Measurements from ENCODE around the gene RALY. TPM values are rescaled to one million over a fixed set of nuclear protein-coding genes. Genes with fewer than 3 reads are reported as not detected.

Gene RALY
- total RNA-seq, 2 donors from 2014 or later = 136 to 182 TPM

DNA sequence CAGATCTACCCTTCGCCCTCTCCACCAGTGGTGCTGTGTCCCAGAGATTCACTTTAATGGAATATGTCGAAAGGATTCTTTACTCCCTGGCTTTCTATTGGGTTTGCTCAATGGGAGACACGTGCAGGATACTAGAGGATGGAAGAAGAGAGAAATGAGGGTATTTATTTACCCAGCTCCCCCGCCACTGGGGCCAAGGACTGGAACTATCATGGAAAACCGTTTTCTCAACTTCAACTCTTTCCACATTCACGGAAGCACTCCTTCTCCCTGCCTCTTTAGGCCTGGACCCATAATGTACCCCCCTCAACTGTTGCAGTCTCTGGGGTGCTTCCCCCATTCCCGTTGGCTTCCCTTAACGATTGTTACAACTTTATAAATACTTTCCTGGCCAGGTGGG, 26.6 kb upstream of the RALY start:
- Histone ChIP-seq H3K4me1 (ENCODE audit: control insufficient read depth, insufficient read depth, low read length) (no peaks in the 10 kb centered on the region), H3K4me3 (ENCODE audit: low read length) (no peak overlapping the region), H3K9me3 (ENCODE audit: control insufficient read depth, low read length) (peaks cover 4% of the 10 kb centered on the region), H3K27me3 (ENCODE audit: control insufficient read depth, insufficient read depth, low read length, poor library complexity, severe bottlenecking) (no peaks in the 10 kb centered on the region), H3K27ac (ENCODE audit: low read depth, low read length) (no peak overlapping the region), H3K9ac (ENCODE audit: extremely low read depth, low read length, poor library complexity, severe bottlenecking) (no peak overlapping the region), H3K36me3 (ENCODE audit: control insufficient read depth, insufficient read depth, low read length) (no peaks in the 10 kb centered on the region)
- no peaks in the 10 kb centered on the region for H3K36me3 Mint-ChIP-seq (ENCODE audit: low read depth)
- H3K27me3 Mint-ChIP-seq (ENCODE audit: insufficient read depth) = no peaks in the 10 kb centered on the region
- no peak for DNase-seq
- H3K4me1 Mint-ChIP-seq = peaks cover 4% of the 10 kb centered on the region
- no peak overlapping the region for H3K27ac Mint-ChIP-seq
- TF ChIP-seq, protein P1, sequence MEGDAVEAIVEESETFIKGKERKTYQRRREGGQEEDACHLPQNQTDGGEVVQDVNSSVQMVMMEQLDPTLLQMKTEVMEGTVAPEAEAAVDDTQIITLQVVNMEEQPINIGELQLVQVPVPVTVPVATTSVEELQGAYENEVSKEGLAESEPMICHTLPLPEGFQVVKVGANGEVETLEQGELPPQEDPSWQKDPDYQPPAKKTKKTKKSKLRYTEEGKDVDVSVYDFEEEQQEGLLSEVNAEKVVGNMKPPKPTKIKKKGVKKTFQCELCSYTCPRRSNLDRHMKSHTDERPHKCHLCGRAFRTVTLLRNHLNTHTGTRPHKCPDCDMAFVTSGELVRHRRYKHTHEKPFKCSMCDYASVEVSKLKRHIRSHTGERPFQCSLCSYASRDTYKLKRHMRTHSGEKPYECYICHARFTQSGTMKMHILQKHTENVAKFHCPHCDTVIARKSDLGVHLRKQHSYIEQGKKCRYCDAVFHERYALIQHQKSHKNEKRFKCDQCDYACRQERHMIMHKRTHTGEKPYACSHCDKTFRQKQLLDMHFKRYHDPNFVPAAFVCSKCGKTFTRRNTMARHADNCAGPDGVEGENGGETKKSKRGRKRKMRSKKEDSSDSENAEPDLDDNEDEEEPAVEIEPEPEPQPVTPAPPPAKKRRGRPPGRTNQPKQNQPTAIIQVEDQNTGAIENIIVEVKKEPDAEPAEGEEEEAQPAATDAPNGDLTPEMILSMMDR (conservative IDR thresholded peaks at IDR 0.05) = no peak
- no peaks in the 10 kb centered on the region for H3K9me3 Mint-ChIP-seq
- no peak overlapping the region for H3K4me3 Mint-ChIP-seq
- WGBS, 2 experiments (ENCODE audit: insufficient coverage in 1 of 2, insufficient read length in 1 of 2) = 88 to 100% methylated on average over 2 to 8 of the region's 8 CpGs

DNA sequence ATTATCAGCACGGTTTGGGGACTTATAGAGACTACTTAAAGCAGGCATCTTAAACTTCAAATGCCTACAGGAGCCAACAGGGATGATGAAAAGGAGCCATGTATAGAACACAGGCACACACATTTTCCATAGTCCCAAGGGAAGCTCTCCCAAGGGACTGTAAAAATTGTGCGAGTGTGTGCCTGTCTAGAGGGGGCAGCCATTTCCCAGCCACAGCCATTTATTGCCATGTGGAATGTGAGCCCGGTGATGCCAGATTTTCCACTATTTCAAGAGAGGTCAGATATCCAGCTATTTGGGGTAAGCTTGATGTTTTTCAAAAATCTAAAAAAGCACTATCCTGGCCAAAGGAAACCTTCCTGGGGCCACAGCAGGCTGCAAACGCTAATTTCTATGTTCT, 24.1 kb upstream of the RALY start:
- Histone ChIP-seq H3K4me1 (ENCODE audit: control insufficient read depth, insufficient read depth, low read length) (no peaks in the 10 kb centered on the region), H3K27ac (ENCODE audit: low read depth, low read length) (no peak overlapping the region), H3K4me3 (ENCODE audit: low read length) (no peak overlapping the region), H3K27me3 (ENCODE audit: control insufficient read depth, insufficient read depth, low read length, poor library complexity, severe bottlenecking) (no peaks in the 10 kb centered on the region), H3K36me3 (ENCODE audit: control insufficient read depth, insufficient read depth, low read length) (no peaks in the 10 kb centered on the region), H3K9ac (ENCODE audit: extremely low read depth, low read length, poor library complexity, severe bottlenecking) (no peak overlapping the region), H3K9me3 (ENCODE audit: control insufficient read depth, low read length) (peaks cover 4% of the 10 kb centered on the region)
- Mint-ChIP-seq H3K4me1 (peaks cover 4% of the 10 kb centered on the region), H3K4me3 (no peak overlapping the region), H3K36me3 (ENCODE audit: low read depth) (no peaks in the 10 kb centered on the region), H3K9me3 (no peaks in the 10 kb centered on the region), H3K27ac (no peak overlapping the region), H3K27me3 (ENCODE audit: insufficient read depth) (no peaks in the 10 kb centered on the region)
- DNase-seq = no peak
- TF ChIP-seq, protein P1 (conservative IDR thresholded peaks at IDR 0.05) = no peak
- WGBS, 2 experiments (ENCODE audit: insufficient coverage in 1 of 2, insufficient read length in 1 of 2) = 80 to 88% methylated on average over 4 of the region's 4 CpGs

DNA sequence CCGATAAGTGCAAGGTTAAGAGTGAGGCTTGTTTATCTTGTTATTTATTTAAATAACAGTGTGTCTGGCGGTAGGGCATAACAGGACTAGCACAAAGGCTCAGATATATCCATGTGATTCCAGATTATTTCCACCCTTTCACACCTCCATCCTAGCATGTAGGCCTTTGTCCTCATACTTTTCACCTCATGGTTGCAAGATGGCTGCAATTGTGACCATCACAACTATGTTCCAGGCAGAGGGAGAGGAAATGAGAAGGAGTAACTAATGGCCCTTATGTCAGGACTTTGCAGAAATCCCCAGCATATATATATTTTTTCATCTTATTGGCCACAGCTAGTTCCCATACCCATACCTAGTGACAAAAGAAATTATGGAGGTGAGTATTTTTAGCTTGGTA, 23.5 kb upstream of the RALY start:
- H3K27ac ChIP-seq (ENCODE audit: low read depth, low read length) = no peak overlapping the region
- 85 to 100% methylated on average over 1 to 2 of the region's 2 CpGs for WGBS, 2 experiments (ENCODE audit: insufficient coverage in 1 of 2, insufficient read length in 1 of 2)
- no peaks in the 10 kb centered on the region for H3K27me3 Mint-ChIP-seq (ENCODE audit: insufficient read depth)
- H3K27ac Mint-ChIP-seq = no peak overlapping the region
- H3K9me3 Mint-ChIP-seq = no peaks in the 10 kb centered on the region
- DNase-seq = no peak
- TF ChIP-seq, protein P1 (conservative IDR thresholded peaks at IDR 0.05) = no peak
- H3K4me1 ChIP-seq (ENCODE audit: control insufficient read depth, insufficient read depth, low read length) = no peaks in the 10 kb centered on the region
- no peak overlapping the region for H3K4me3 Mint-ChIP-seq
- H3K4me1 Mint-ChIP-seq = peaks cover 4% of the 10 kb centered on the region
- H3K9ac ChIP-seq (ENCODE audit: extremely low read depth, low read length, poor library complexity, severe bottlenecking) = no peak overlapping the region
- H3K36me3 Mint-ChIP-seq (ENCODE audit: low read depth) = no peaks in the 10 kb centered on the region
- H3K36me3 ChIP-seq (ENCODE audit: control insufficient read depth, insufficient read depth, low read length) = no peaks in the 10 kb centered on the region
- H3K27me3 ChIP-seq (ENCODE audit: control insufficient read depth, insufficient read depth, low read length, poor library complexity, severe bottlenecking) = no peaks in the 10 kb centered on the region
- peaks cover 4% of the 10 kb centered on the region for H3K9me3 ChIP-seq (ENCODE audit: control insufficient read depth, low read length)
- no peak overlapping the region for H3K4me3 ChIP-seq (ENCODE audit: low read length)

Data from endodermal cell (in vitro differentiated cells).